HG02678 (cell line): ENCODE data around the gene ACTR5.
"Not testable (repeated sequence)": the region's sequence is repeated elsewhere in the genome, so short reads cannot be mapped to it uniquely, and the experiment has no call there.

Source experiments
- ATAC-seq: cut with Tn5 transposase; IDR thresholded peaks from one replicate; pipeline ENCODE4 v1.9.1; 2021; ENCODE audit warnings: mild to moderate bottlenecking, moderate library complexity; ENCODE audit not compliant: unreplicated experiment

ACTR5 gene

GRCh38 chr20:38804682-38805501, 56.6 kb downstream of the ACTR5 start:
- ATAC-seq, result peak; percentile 40

DNA sequence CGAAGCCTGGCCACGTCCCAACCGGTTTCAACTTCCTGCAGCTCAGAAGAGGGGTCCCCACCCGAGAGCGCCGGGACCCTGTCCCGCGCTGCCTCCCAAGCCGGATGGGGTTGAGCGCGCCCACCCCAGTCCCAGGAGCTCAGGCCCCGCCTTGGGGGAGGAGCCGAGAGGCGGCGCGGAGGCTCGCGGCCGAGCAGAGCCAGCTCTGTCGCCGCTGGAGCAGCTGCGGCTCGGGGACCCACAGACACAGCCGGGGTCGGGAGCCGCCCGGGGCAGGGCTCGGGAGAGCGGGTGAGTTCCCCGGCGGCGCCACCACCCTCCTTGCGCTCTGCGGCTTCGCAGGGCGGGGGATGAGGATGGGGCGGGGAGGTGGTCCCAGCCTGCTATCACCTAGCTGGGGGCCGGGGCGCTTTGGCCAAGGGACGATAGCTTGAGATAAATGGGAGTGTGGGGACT, 57.3 kb downstream of the ACTR5 start, which contains the start of gene PPP1R16B:
TSS of gene PPP1R16B (plus strand) at position 196 of the 456 bp plus-strand sequence. CDS start 30,229 bp downstream, outside the sequence.
- peak; percentile 47 for ATAC-seq

GRCh38 chr20:38805958-38806854, 57.9 kb downstream of the ACTR5 start:
- ATAC-seq, result no peak

GRCh38 chr20:38806855-38807655, 58.8 kb downstream of the ACTR5 start:
- ATAC-seq, result no peak

DNA sequence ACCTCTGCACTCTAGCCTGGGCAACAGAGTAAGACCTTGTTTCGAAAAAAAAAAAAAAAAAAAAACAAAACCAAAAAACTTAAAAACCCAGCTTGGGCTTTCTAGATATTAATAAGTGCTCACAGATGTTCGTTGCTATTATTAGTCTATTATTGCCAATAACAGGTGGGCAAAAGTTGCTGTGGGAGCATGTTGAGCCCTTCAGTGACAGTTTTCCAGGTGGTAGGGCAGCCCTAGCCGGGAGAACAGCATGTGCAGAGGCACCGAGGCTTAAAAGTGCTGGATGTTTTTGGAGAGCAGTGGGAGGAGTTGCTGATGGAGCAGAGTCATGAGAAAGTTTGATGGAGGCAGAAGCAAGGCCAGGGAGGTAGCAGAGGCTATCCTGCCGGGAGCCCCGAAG, 61.7 kb downstream of the ACTR5 start:
- ATAC-seq, result no peak

- no peak for ATAC-seq
Measured at GRCh38 chr20:38810926-38811630, 62.8 kb downstream of the ACTR5 start.

DNA sequence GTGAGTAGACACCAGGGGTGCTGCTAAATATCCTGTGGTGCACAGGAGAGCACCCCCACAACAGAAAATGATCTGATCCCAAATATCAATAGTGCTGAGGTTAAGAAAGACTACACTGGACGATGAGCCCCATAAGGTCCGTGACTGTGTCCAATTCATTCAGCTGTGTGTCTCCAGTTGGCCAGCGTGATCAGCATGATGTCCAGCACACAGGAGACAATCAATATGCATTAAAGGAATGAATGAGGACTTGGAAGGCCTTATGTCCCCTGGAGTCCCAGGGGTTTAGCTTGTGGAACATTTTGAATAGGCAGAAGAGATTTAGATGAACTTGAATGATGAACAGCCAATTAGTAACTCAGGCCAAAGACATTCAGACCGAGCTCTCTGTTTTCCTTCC, 63.5 kb downstream of the ACTR5 start:
- ATAC-seq, result no peak

- ATAC-seq, result no peak
Measured at GRCh38 chr20:38812182-38812581, 63.9 kb downstream of the ACTR5 start.

- no peak for ATAC-seq
Measured at GRCh38 chr20:38812709-38813573, 64.7 kb downstream of the ACTR5 start.

- not testable (repeated sequence) for ATAC-seq
Measured at GRCh38 chr20:38813574-38813962, 65.3 kb downstream of the ACTR5 start.

DNA sequence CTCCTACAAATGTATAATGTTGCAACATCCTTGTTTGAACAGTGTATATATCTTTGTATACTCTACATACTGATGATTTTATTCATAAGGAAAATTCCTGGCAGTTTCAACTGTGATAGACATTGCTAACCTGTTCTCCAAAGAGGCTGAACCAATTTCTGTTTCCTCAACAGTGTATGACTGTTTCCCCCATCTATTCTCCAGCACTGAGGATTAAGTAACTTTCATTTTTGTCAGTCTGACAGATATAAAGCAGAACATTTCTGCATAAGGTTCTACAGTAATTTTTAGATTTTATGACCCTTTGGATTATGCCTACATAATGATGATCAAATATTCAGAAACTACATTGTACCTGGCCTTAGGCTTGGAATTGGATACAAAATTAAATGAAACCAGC, 67.2 kb downstream of the ACTR5 start:
- ATAC-seq, result no peak

DNA sequence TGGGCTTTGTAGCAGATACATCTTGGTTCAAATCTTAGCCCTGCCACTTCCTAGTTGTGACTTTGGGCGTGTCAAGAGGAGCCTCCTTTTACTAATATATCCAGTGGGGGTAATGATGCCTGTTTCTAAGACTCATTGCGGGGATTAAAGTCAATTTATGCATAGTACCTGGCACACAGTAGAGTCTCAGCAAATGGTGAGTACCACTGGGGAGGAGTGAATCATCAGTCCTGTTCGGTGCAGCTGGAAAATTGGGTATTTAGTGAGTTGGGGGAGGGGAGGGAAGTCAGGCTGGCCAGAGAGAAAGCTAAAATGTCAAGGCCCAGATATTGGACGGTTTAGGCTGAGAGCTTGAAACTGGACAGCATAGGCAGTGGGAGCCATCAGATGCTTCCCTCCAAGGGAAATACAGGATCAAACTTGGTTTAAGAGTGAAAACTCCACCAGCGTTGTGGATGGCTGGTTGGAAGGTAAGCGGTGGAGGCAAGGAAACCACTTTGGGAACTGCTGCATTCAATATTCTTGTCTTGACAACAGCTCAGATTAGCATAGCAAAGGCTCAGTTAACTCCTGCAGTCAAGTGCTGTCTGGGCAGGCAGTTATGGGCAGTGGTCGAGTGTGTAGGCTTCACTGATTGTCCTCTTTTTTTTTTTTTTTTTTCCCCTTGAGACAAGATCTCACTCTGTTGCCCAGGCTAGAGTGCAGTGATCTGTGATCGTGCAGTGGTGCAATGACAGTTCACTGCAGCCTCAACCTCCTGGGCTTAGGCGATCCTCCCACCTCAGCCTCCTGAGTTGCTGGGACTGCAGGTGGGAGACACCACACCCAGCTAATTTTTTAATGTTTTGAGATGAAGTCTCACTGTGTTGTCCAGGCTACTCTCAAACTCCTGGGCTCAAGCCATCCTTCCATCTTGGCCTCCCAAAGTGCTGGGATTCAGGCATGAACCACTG, 70.1 kb downstream of the ACTR5 start:
- ATAC-seq, result no peak
